ENCODE measurements around the gene HOXD11.

Gene HOXD11

GRCh38 chr2:176105730-176106580, 1.1 kb upstream of the HOXD11 start:
- no peak for TF ChIP-seq CTCF (IDR thresholded peaks at IDR 0.05)
- H3K4me1 ChIP-seq, result peaks cover 0 to 47% (median 37%) of the 10 kb centered on the region in 4 donors
- peaks cover 15 to 99% of the 10 kb centered on the region in 2 donors for H3K27me3 ChIP-seq
- no peak for DNase-seq
- no peak overlapping the region for H3K27ac ChIP-seq
- no peaks in the 10 kb centered on the region for H3K36me3 ChIP-seq
- H3K9me3 ChIP-seq, result no peaks in the 10 kb centered on the region
- H3K4me3 ChIP-seq, result peak overlapping the region in 1 of 2 donors; percentile 41
- intact Hi-C loops (cut with DNase I; ENCODE audit: low total_unique reads), result no loop called here

- no peak for DNase-seq
- Histone ChIP-seq H3K27me3 (peaks cover 19 to 99% of the 10 kb centered on the region in 2 donors), H3K4me3 (no peak overlapping the region), H3K36me3 (no peaks in the 10 kb centered on the region), H3K9me3 (no peaks in the 10 kb centered on the region), H3K27ac (no peak overlapping the region), H3K4me1 (peaks cover 0 to 47% (median 37%) of the 10 kb centered on the region in 4 donors)
- TF ChIP-seq CTCF (IDR thresholded peaks at IDR 0.05), result no peak
- intact Hi-C loops (cut with DNase I; ENCODE audit: low total_unique reads), result no loop called here
Observed at GRCh38 chr2:176107731-176108181, 676 bp downstream of the HOXD11 start.

- intact Hi-C loops (cut with DNase I; ENCODE audit: low total_unique reads), result no loop called here
- Histone ChIP-seq H3K27ac (no peak overlapping the region), H3K4me3 (no peak overlapping the region), H3K9me3 (no peaks in the 10 kb centered on the region), H3K36me3 (no peaks in the 10 kb centered on the region), H3K4me1 (peaks cover 0 to 40% (median 33%) of the 10 kb centered on the region in 4 donors), H3K27me3 (peaks cover 19 to 99% of the 10 kb centered on the region in 2 donors)
- no peak for TF ChIP-seq CTCF (IDR thresholded peaks at IDR 0.05)
- no peak for DNase-seq
Observed at GRCh38 chr2:176109192-176109901, 2.3 kb downstream of the HOXD11 start.

GRCh38 chr2:176109946-176110345, 2.9 kb downstream of the HOXD11 start:
- H3K4me3 ChIP-seq, result no peak overlapping the region
- TF ChIP-seq CTCF (IDR thresholded peaks at IDR 0.05), result no peak
- intact Hi-C loops (cut with DNase I; ENCODE audit: low total_unique reads), result loop anchor here (10.0 kb wide), 1 partner anchor 1035 kb away; no protein-coding TSS in a partner anchor

GRCh38 chr2:176110415-176111308, 3.6 kb downstream of the HOXD11 start:
- Histone ChIP-seq H3K27ac (no peak overlapping the region), H3K36me3 (no peaks in the 10 kb centered on the region), H3K9me3 (no peaks in the 10 kb centered on the region), H3K27me3 (peaks cover 19 to 99% of the 10 kb centered on the region in 2 donors), H3K4me1 (peaks cover 0 to 30% (median 25%) of the 10 kb centered on the region in 4 donors), H3K4me3 (no peak overlapping the region)
- intact Hi-C loops (cut with DNase I; ENCODE audit: low total_unique reads), result loop anchor here (10.0 kb wide), 1 partner anchor 1034 kb away; no protein-coding TSS in a partner anchor
- no peak for DNase-seq
- TF ChIP-seq CTCF (IDR thresholded peaks at IDR 0.05), result no peak

More at GRCh38 chr2:176109946-176110345, 2.9 kb downstream of the HOXD11 start:
- Histone ChIP-seq H3K27ac (no peak overlapping the region), H3K9me3 (no peaks in the 10 kb centered on the region), H3K36me3 (no peaks in the 10 kb centered on the region), H3K4me1 (peaks cover 0 to 34% (median 27%) of the 10 kb centered on the region in 4 donors), H3K27me3 (peaks cover 19 to 99% of the 10 kb centered on the region in 2 donors)
- DNase-seq, result no peak
